HEK293 (cell line): ENCODE data around the gene TPST1.

ENCODE experiments used
- CTCF ChIA-PET: fragments of 350-600 bp; formaldehyde crosslinking; extraction: SDS; loops from one replicate; lab custom pipeline; 2021; ENCODE audit warnings: antibody characterized with exemption; lab: Yijun Ruan, JAX
- POLR2A ChIA-PET: fragments of 300-600 bp; formaldehyde crosslinking; extraction: SDS; loops from one replicate; lab custom pipeline; 2020; ENCODE audit warnings: antibody characterized with exemption, inconsistent platforms; lab: Yijun Ruan, JAX
- H3K27ac ChIP-seq: fragments of 200-500 bp; sonication (Bioruptor generic); 2 replicates; pipeline ENCODE4 v1.5.1; 2014; ENCODE audit warnings: low read depth, low read length, control low read depth, inconsistent platforms; ENCODE audit errors: extremely low read depth
- H3K36me3 ChIP-seq, 2 experiments: fragments of 200-500 bp in 1 of 2; sonication (Bioruptor generic) in 1 of 2; 1 replicate in 1 of 2; 2 replicates in 1 of 2; pipeline ENCODE4 v1.5.1; 2014 to 2017; ENCODE audit warnings: inconsistent platforms in 2 of 2, low read length in 2 of 2; ENCODE audit not compliant: control insufficient read depth in 2 of 2, insufficient read depth in 1 of 2
- H3K4me1 ChIP-seq: fragments of 200-500 bp; sonication (Bioruptor generic); 2 replicates; pipeline ENCODE4 v1.5.1; 2014; ENCODE audit warnings: mild to moderate bottlenecking, low read length, inconsistent platforms; ENCODE audit not compliant: control insufficient read depth, insufficient read depth
- H3K4me3 ChIP-seq: 2 replicates; pipeline ENCODE4 v1.5.1; 2011; ENCODE audit warnings: low read depth, mild to moderate bottlenecking, control low read depth, low read length, moderate library complexity
- H3K9me3 ChIP-seq: fragments of 200-500 bp; sonication (Bioruptor generic); 2 replicates; pipeline ENCODE4 v1.5.1; 2014; ENCODE audit warnings: low read depth, low read length, inconsistent platforms; ENCODE audit not compliant: control insufficient read depth, insufficient read depth
- BCL6B ChIP-seq: fragments of 450-650 bp; formaldehyde crosslinking; IDR thresholded peaks from 2 replicates; pipeline ENCODE4 v1.5.1; 2017; ENCODE audit warnings: missing biosample characterization, missing genetic modification characterization
- CTCF ChIP-seq: fragments of 450-650 bp; formaldehyde crosslinking; IDR thresholded peaks from 2 replicates; pipeline ENCODE4 v1.5.1; 2016; ENCODE audit warnings: missing biosample characterization, missing genetic modification characterization
- GLI2 ChIP-seq: fragments of 450-650 bp; formaldehyde crosslinking; IDR thresholded peaks from 2 replicates; pipeline ENCODE4; 2017; ENCODE audit warnings: missing biosample characterization, missing genetic modification characterization, low read depth, borderline replicate concordance
- HIC1 ChIP-seq: fragments of 450-650 bp; formaldehyde crosslinking; IDR thresholded peaks from 2 replicates; pipeline ENCODE4 v1.5.1; 2016; ENCODE audit warnings: missing biosample characterization, missing genetic modification characterization
- KLF9 ChIP-seq: fragments of 450-650 bp; formaldehyde crosslinking; IDR thresholded peaks from 2 replicates; pipeline ENCODE4 v1.5.1; 2016; ENCODE audit warnings: missing biosample characterization, missing genetic modification characterization, low read depth
- MEIS1 ChIP-seq: sonication (generic); formaldehyde crosslinking; IDR thresholded peaks from 2 replicates; pipeline ENCODE4 v1.8.1; 2022; ENCODE audit warnings: missing genetic modification reagents, mild to moderate bottlenecking, borderline replicate concordance
- OVOL3 ChIP-seq: fragments of 450-650 bp; formaldehyde crosslinking; IDR thresholded peaks from 2 replicates; pipeline ENCODE4 v1.5.1; 2016; ENCODE audit warnings: missing biosample characterization, missing genetic modification characterization
- SP2 ChIP-seq: fragments of 450-650 bp; formaldehyde crosslinking; IDR thresholded peaks from 2 replicates; pipeline ENCODE4 v1.5.1; 2016; ENCODE audit warnings: missing biosample characterization, missing genetic modification characterization
- SP3 ChIP-seq: fragments of 450-650 bp; formaldehyde crosslinking; IDR thresholded peaks from 2 replicates; pipeline ENCODE4 v1.5.1; 2016; ENCODE audit warnings: missing biosample characterization, missing genetic modification characterization
- SP7 ChIP-seq: fragments of 450-650 bp; formaldehyde crosslinking; IDR thresholded peaks from 2 replicates; pipeline ENCODE4 v1.5.1; 2016; ENCODE audit warnings: missing biosample characterization, missing genetic modification characterization
- YY1 ChIP-seq: fragments of 450-650 bp; formaldehyde crosslinking; IDR thresholded peaks from 2 replicates; pipeline ENCODE4 v1.5.1; 2018; ENCODE audit warnings: missing biosample characterization, missing genetic modification characterization
- ZBTB26 ChIP-seq: fragments of 450-650 bp; formaldehyde crosslinking; optimal IDR thresholded peaks from 2 replicates; pipeline ENCODE3; 2016; ENCODE audit warnings: missing biosample characterization, mild to moderate bottlenecking, missing genetic modification characterization
- ZNF10 ChIP-seq: fragments of 450-650 bp; formaldehyde crosslinking; IDR thresholded peaks from 2 replicates; pipeline ENCODE4 v1.5.1; 2017; ENCODE audit warnings: missing biosample characterization, missing genetic modification characterization
- ZNF112 ChIP-seq: fragments of 450-650 bp; formaldehyde crosslinking; IDR thresholded peaks from 2 replicates; pipeline ENCODE4 v1.5.0; 2017; ENCODE audit warnings: missing biosample characterization, missing genetic modification characterization
- ZNF157 ChIP-seq: fragments of 450-650 bp; formaldehyde crosslinking; IDR thresholded peaks from 2 replicates; pipeline ENCODE4 v1.5.1; 2016; ENCODE audit warnings: missing biosample characterization, missing genetic modification characterization
- ZNF19 ChIP-seq: fragments of 450-650 bp; formaldehyde crosslinking; IDR thresholded peaks from 2 replicates; pipeline ENCODE4; 2016; ENCODE audit warnings: missing biosample characterization, missing genetic modification characterization, low read depth
- ZNF341 ChIP-seq: fragments of 450-650 bp; formaldehyde crosslinking; IDR thresholded peaks from 2 replicates; pipeline ENCODE4; 2016; ENCODE audit warnings: low read depth, missing biosample characterization, missing genetic modification characterization
- ZNF366 ChIP-seq: fragments of 450-650 bp; formaldehyde crosslinking; conservative IDR thresholded peaks from 2 replicates; pipeline ENCODE4 v1.5.1; 2016; ENCODE audit warnings: missing biosample characterization, missing genetic modification characterization
- ZNF37A ChIP-seq: fragments of 450-650 bp; IDR thresholded peaks from 2 replicates; pipeline ENCODE4 v1.5.1; 2018; ENCODE audit warnings: missing biosample characterization, missing genetic modification characterization
- ZNF394 ChIP-seq: fragments of 450-650 bp; formaldehyde crosslinking; IDR thresholded peaks from 2 replicates; pipeline ENCODE4 v1.5.1; 2016; ENCODE audit warnings: missing biosample characterization, missing genetic modification characterization, mild to moderate bottlenecking, moderate library complexity, borderline replicate concordance
- ZNF837 ChIP-seq: fragments of 450-650 bp; formaldehyde crosslinking; IDR thresholded peaks from 2 replicates; pipeline ENCODE4 v1.5.1; 2016; ENCODE audit warnings: missing biosample characterization, missing genetic modification characterization
- ZNF843 ChIP-seq: fragments of 450-650 bp; formaldehyde crosslinking; IDR thresholded peaks from 2 replicates; pipeline ENCODE4 v1.5.1; 2016; ENCODE audit warnings: missing biosample characterization, missing genetic modification characterization
- TF ChIP-seq, protein P1 (sequence below): fragments of 450-650 bp; formaldehyde crosslinking; IDR thresholded peaks from 2 replicates; pipeline ENCODE4 v1.5.1; 2016; ENCODE audit warnings: missing biosample characterization, missing genetic modification characterization
- TF ChIP-seq, protein P2 (sequence below): fragments of 450-650 bp; formaldehyde crosslinking; IDR thresholded peaks from 2 replicates; pipeline ENCODE4 v1.5.1; 2016; ENCODE audit warnings: missing biosample characterization, missing genetic modification characterization, borderline replicate concordance

The TPST1 gene

GRCh38 chr7:66204822-66205740 lies at the start of gene TPST1:
TSS of gene TPST1 (plus strand) at chr7:66205334. CDS start at chr7:66240426, 35,092 bp downstream.
- Histone ChIP-seq H3K27ac (peak within 1 kb of the TSS; percentile 81), H3K9me3 (no peaks in the 10 kb centered on the region), H3K4me3 (peak within 1 kb of the TSS; percentile 94), H3K4me1 (peaks cover 5% of the 10 kb centered on the region), H3K36me3 (peaks cover 0 to 3% of the 10 kb centered on the region in 2 experiments; a peak in 1 of 3 replicates)
- POLR2A ChIA-PET: interaction anchor here (0.6 to 2.8 kb wide), 30 partner anchors 10 to 790 kb away, joined by 3 to 21 read pairs (median 3); partner anchors contain the start of genes ASL, CRCP and SBDS
- CTCF ChIA-PET: interaction anchor here (0.6 to 1.4 kb wide), 7 partner anchors 24 to 320 kb away, joined by 3 to 8 read pairs (median 4); no protein-coding TSS in a partner anchor
- TF ChIP-seq ZNF37A (no peak), BCL6B (no peak), ZNF394 (tag by site-specific recombination) (peak; percentile 16; the same call in 1 of the 2 replicates), OVOL3 (tag by site-specific recombination) (no peak), KLF9 (tag by site-specific recombination) (peak; percentile 64), ZNF341 (peak; percentile 38; the same call in 1 of the 2 replicates), ZNF10 (tag by site-specific recombination) (peak; percentile 67; the same call in 1 of the 2 replicates), ZBTB26 (tag by site-specific recombination) (peak; percentile 84), ZNF366 (tag by site-specific recombination) (no peak), ZNF19 (no peak), ZNF157 (tag by site-specific recombination) (no peak), YY1 (tag by site-specific recombination) (no peak), MEIS1 (CRISPR knock-in tag) (no peak), CTCF (tag by site-specific recombination) (peak; percentile 95), SP2 (peak; percentile 86), GLI2 (tag by site-specific recombination) (no peak), ZNF837 (tag by site-specific recombination) (no peak), SP7 (tag by site-specific recombination) (peak; percentile 19), SP3 (peak; percentile 55), ZNF843 (tag by site-specific recombination) (no peak), HIC1 (tag by site-specific recombination) (peak; percentile 23; the same call in 1 of the 2 replicates), ZNF112 (tag by site-specific recombination) (no peak)
- TF ChIP-seq, protein P1, sequence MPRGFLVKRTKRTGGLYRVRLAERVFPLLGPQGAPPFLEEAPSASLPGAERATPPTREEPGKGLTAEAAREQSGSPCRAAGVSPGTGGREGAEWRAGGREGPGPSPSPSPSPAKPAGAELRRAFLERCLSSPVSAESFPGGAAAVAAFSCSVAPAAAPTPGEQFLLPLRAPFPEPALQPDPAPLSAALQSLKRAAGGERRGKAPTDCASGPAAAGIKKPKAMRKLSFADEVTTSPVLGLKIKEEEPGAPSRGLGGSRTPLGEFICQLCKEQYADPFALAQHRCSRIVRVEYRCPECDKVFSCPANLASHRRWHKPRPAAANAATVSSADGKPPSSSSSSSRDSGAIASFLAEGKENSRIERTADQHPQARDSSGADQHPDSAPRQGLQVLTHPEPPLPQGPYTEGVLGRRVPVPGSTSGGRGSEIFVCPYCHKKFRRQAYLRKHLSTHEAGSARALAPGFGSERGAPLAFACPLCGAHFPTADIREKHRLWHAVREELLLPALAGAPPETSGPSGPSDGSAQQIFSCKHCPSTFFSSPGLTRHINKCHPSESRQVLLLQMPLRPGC (tag by site-specific recombination): no peak; the same call in 1 of the 2 replicates
- TF ChIP-seq, protein P2, sequence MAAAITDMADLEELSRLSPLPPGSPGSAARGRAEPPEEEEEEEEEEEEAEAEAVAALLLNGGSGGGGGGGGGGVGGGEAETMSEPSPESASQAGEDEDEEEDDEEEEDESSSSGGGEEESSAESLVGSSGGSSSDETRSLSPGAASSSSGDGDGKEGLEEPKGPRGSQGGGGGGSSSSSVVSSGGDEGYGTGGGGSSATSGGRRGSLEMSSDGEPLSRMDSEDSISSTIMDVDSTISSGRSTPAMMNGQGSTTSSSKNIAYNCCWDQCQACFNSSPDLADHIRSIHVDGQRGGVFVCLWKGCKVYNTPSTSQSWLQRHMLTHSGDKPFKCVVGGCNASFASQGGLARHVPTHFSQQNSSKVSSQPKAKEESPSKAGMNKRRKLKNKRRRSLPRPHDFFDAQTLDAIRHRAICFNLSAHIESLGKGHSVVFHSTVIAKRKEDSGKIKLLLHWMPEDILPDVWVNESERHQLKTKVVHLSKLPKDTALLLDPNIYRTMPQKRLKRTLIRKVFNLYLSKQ (tag by site-specific recombination): no peak
